GM12878 (cell line): ENCODE results near the gene BICC1. TPM values are rescaled to one million over a fixed set of nuclear protein-coding genes. Genes with fewer than 3 reads are reported as not detected.

ENCODE experiments used
- ATAC-seq: fragments of 200-7000 bp; cut with Tn5 transposase; 3 replicates; pipeline ENCODE4 v1.9.1; 2020; ENCODE audit warnings: mild to moderate bottlenecking, moderate library complexity
- BruUV-seq: library from RNA; stranded (reverse); fragments of 400-500 nt; replicated peaks from 2 replicates; lab custom pipeline; 2021; lab: Mats Ljungman, UMichigan
- CTCF ChIA-PET: fragments of 300-600 bp; sonication (Branson Sonifier 250); formaldehyde crosslinking; extraction: SDS; loops from one replicate; lab custom pipeline; 2021; ENCODE audit warnings: inconsistent platforms; lab: Yijun Ruan, JAX
- POLR2A ChIA-PET: fragments of 350-600 bp; formaldehyde crosslinking; extraction: SDS; loops from one replicate; lab custom pipeline; 2021; ENCODE audit warnings: inconsistent platforms; lab: Charles Lee
- RAD21 ChIA-PET: fragments of 300-600 bp; sonication (Branson Sonifier 250); formaldehyde crosslinking; loops from one replicate; lab custom pipeline; 2023; ENCODE audit warnings: antibody characterized with exemption; ENCODE audit not compliant: unreplicated experiment; lab: Charles Lee
- SMC1A ChIA-PET: fragments of 300-600 bp; sonication (Branson Sonifier 250); formaldehyde crosslinking; loops from one replicate; lab custom pipeline; 2023; ENCODE audit not compliant: unreplicated experiment, uncharacterized antibody; lab: Charles Lee
- DNase-seq: peaks from one replicate; pipeline ENCODE4 v3.0.0-alpha.2; 2011; ENCODE audit warnings: low read depth, low spot score
- FAIRE-seq: peaks from 3 replicates; lab custom pipeline; 2011; peaks lifted over from hg19 to GRCh38; lab: Jason Lieb, UNC
- H2AFZ ChIP-seq: 2 replicates; pipeline ENCODE4 v1.6.0; 2011; ENCODE audit warnings: low read depth, low read length, control low read depth; ENCODE audit not compliant: control insufficient read depth
- H3K27ac ChIP-seq: 2 replicates; pipeline ENCODE4 v1.5.1; 2011; ENCODE audit warnings: control low read depth; ENCODE audit not compliant: control insufficient read depth, insufficient read depth
- H3K27me3 ChIP-seq, 2 experiments: replicated peaks in 1 of 2; 2 replicates each; pipeline versions ENCODE4 v1.6.0 to v1.6.1; 2011; ENCODE audit warnings: low read length in 1 of 2; ENCODE audit not compliant: control insufficient read depth in 2 of 2, insufficient read depth in 2 of 2
- H3K36me3 ChIP-seq, 2 experiments: 2 replicates each; pipeline ENCODE4 v1.5.1; 2011; ENCODE audit warnings: low read length in 1 of 2; ENCODE audit not compliant: control insufficient read depth in 2 of 2, insufficient read depth in 2 of 2
- H3K4me1 ChIP-seq: 2 replicates; pipeline ENCODE4 v1.6.1; 2011; ENCODE audit warnings: mild to moderate bottlenecking, low read length, moderate library complexity, mixed read lengths; ENCODE audit not compliant: control insufficient read depth, insufficient read depth
- H3K4me2 ChIP-seq: 2 replicates; pipeline ENCODE4 v1.6.0; 2011; ENCODE audit warnings: control low read depth; ENCODE audit not compliant: control insufficient read depth, insufficient read depth
- H3K4me3 ChIP-seq: fragments of 200-600 bp; sonication (generic); 2 replicates; pipeline ENCODE4 v1.5.1; 2016
- H3K79me2 ChIP-seq: 2 replicates; pipeline ENCODE4 v1.6.0; 2011; ENCODE audit warnings: low read length; ENCODE audit not compliant: control insufficient read depth, insufficient read depth
- H3K9ac ChIP-seq: 2 replicates; pipeline ENCODE4 v1.8.0; 2011; ENCODE audit warnings: low read length, control low read depth, mixed read lengths; ENCODE audit not compliant: control insufficient read depth, insufficient read depth
- H3K9me3 ChIP-seq: replicated peaks from 3 replicates; pipeline ENCODE4 v1.5.1; 2011; ENCODE audit warnings: mild to moderate bottlenecking, low read length; ENCODE audit not compliant: control insufficient read depth, insufficient read depth
- H4K20me1 ChIP-seq: 2 replicates; pipeline ENCODE4 v1.6.0; 2011; ENCODE audit not compliant: control insufficient read depth, insufficient read depth
- ATF2 ChIP-seq: IDR thresholded peaks from 2 replicates; pipeline ENCODE4 v1.6.1; 2012; ENCODE audit warnings: low read length, inconsistent platforms
- ATF3 ChIP-seq: IDR thresholded peaks from 2 replicates; pipeline ENCODE4 v1.6.1; 2011; ENCODE audit warnings: low read depth, mild to moderate bottlenecking, low read length, moderate library complexity, borderline replicate concordance; ENCODE audit errors: extremely low read depth
- MEF2A ChIP-seq: IDR thresholded peaks from 2 replicates; pipeline ENCODE4 v1.6.1; 2011; ENCODE audit warnings: low read depth, mild to moderate bottlenecking, low read length, moderate library complexity; ENCODE audit not compliant: insufficient read depth
- TCF12 ChIP-seq: IDR thresholded peaks from 2 replicates; pipeline ENCODE4 v1.6.1; 2011; ENCODE audit warnings: low read depth, mild to moderate bottlenecking, low read length
- YBX1 ChIP-seq: fragments of 450-650 bp; IDR thresholded peaks from 2 replicates; pipeline ENCODE4 v1.6.1; 2016; ENCODE audit warnings: antibody characterized with exemption
- WGBS: methylation state at CpG from one replicate; pipeline ENCODE4 v1.1.6; 2016; ENCODE audit warnings: low lambda C conversion rate; ENCODE audit not compliant: insufficient replicate concordance, insufficient coverage; ENCODE audit errors: missing lambda C conversion rate; 5-methylcytosine and 5-hydroxymethylcytosine counted together
- in situ Hi-C: fragments of 300-500 bp; cut with MboI; formaldehyde crosslinking; loops from 9 replicates; pipeline ENCODE4 v1.14.3; 2018; ENCODE audit warnings: mixed read lengths
- intact Hi-C: fragments of 100-400 bp; cut with micrococcal nuclease; formaldehyde crosslinking; loops from one replicate; pipeline ENCODE4 v1.14.2; 2022; ENCODE audit not compliant: unreplicated experiment
- polyA plus RNA-seq, 11 experiments: library from polyadenylated mRNA; depleted of rRNA in 4 of 11; unstranded in 6 of 11; stranded (reverse) in 5 of 11; fragments of >200 nt; fragmentation: Nextera tagmentation in 4 of 11; fragmentation: Illumina TruSeq in 1 of 11; extraction: Ambion mirVana in 4 of 11; extraction: Trizol in 1 of 11; gene quantifications; 1 replicate in 1 of 11; 2 replicates in 10 of 11; pipeline versions ENCODE4 v1.2.1 to v1.2.3, GENCODE V29; 2011 to 2016; ENCODE audit warnings: inconsistent platforms in 2 of 11, missing spikeins in 2 of 11, low read depth in 1 of 11
- total RNA-seq, 4 experiments: library from RNA; depleted of rRNA in 3 of 4; stranded (reverse); fragments of >200 nt in 3 of 4; fragmentation: Illumina TruSeq in 1 of 4; extraction: Trizol in 1 of 4; gene quantifications; 2 replicates each; pipeline versions ENCODE4 v1.2.1 to v1.2.3, GENCODE V29; 2013 to 2021

The BICC1 gene
- total and polyA plus RNA-seq, 10 of the 15 experiments (the other 5 are each of a cell fraction or from before 2014, with no cell fraction given), result 0.01 to 0.10 (median 0.04) TPM; not detected in 5

DNA sequence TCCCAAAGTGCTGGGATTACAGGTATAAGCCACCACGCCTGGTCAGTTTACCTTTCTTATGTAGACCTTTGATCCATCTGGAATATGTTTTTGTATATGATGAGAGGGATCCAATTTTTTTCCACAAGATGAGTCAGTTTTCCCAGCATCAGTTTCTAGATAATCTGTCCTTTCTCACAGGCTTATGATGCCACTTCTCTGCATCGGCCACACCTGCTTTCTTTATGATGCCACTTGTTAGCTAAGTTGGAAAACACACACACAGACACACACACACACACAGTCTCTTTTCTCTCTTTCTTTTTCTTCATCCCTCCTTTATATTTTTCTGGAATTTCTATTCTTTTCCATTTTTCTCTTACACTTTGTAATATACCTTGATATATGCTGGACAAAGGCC lies 240.8 kb downstream of the BICC1 start:
- FAIRE-seq (no peak), DNase-seq (no peak), ATAC-seq (no peak)
- H3K36me3 ChIP-seq, result no peaks in the 10 kb centered on the region
- intact Hi-C loops (no loop called here), in situ Hi-C loops (no loop called here)
- H3K4me1 ChIP-seq, result no peaks in the 10 kb centered on the region
- H3K79me2 ChIP-seq, result no peaks in the 10 kb centered on the region
- no TSS peak for BruUV-seq
- POLR2A ChIA-PET, result no interaction called here
- CTCF ChIA-PET, result interaction anchor here (1.3 kb wide), 1 partner anchor 9 kb away, joined by 4 read pairs; no protein-coding TSS in a partner anchor
- H3K9me3 ChIP-seq, result no peaks in the 10 kb centered on the region
- no peaks in the 10 kb centered on the region for H3K27me3 ChIP-seq
- no peak overlapping the region for H3K4me2 ChIP-seq
- 37% methylated on average over 2 of the region's 2 CpGs for WGBS
- no peak overlapping the region for H3K27ac ChIP-seq
- RAD21 ChIA-PET, result no interaction called here
- no peak overlapping the region for H2AFZ ChIP-seq
- H3K9ac ChIP-seq, result no peak overlapping the region
- H3K4me3 ChIP-seq, result no peak overlapping the region
- SMC1A ChIA-PET, result no interaction called here
- no peak for TF ChIP-seq ATF2
- TF ChIP-seq YBX1, result no peak
- TF ChIP-seq ATF3, result no peak
- no peak for TF ChIP-seq MEF2A
- no peak for TF ChIP-seq TCF12
- no peaks in the 10 kb centered on the region for H4K20me1 ChIP-seq
